ENCODE results near the gene MUC4. TPM values are rescaled to one million over a fixed set of nuclear protein-coding genes. Genes with fewer than 3 reads are reported as not detected.
"Not testable (repeated sequence)": the region's sequence is repeated elsewhere in the genome, so short reads cannot be mapped to it uniquely, and the experiment has no call there.

The MUC4 gene
- polyA plus RNA-seq, 1 experiment = not detected

GRCh38 chr3:195753581-195753980, 58.1 kb downstream of the MUC4 start:
- no peaks in the 10 kb centered on the region for H3K36me3 ChIP-seq (ENCODE audit: control insufficient read depth, insufficient read depth, low read length)
- ChIA-PET POLR2A (no interaction called here), CTCF (no interaction called here)
- TF ChIP-seq CTCF (IDR thresholded peaks at IDR 0.05; ENCODE audit: insufficient read depth, low read depth, low read length) = no peak
- DNase-seq (ENCODE audit: low read depth) = no peak
- H3K4me3 ChIP-seq (ENCODE audit: low read depth, low read length) = no peak overlapping the region
- peaks cover 13% of the 10 kb centered on the region for H3K27me3 ChIP-seq (ENCODE audit: control insufficient read depth, insufficient read depth, low read length)

- ChIA-PET POLR2A (no interaction called here), CTCF (no interaction called here)
- Histone ChIP-seq H3K27me3 (ENCODE audit: control insufficient read depth, insufficient read depth, low read length) (peaks cover 11% of the 10 kb centered on the region), H3K36me3 (ENCODE audit: control insufficient read depth, insufficient read depth, low read length) (no peaks in the 10 kb centered on the region), H3K4me3 (ENCODE audit: low read depth, low read length) (no peak overlapping the region)
- DNase-seq (ENCODE audit: low read depth) = no peak
- TF ChIP-seq CTCF (IDR thresholded peaks at IDR 0.05; ENCODE audit: insufficient read depth, low read depth, low read length) = no peak
Observed at GRCh38 chr3:195752546-195753331, 59.0 kb downstream of the MUC4 start.

- peaks cover 9% of the 10 kb centered on the region for H3K27me3 ChIP-seq (ENCODE audit: control insufficient read depth, insufficient read depth, low read length)
- ChIA-PET POLR2A (no interaction called here), CTCF (no interaction called here)
- no peaks in the 10 kb centered on the region for H3K36me3 ChIP-seq (ENCODE audit: control insufficient read depth, insufficient read depth, low read length)
- no peak overlapping the region for H3K4me3 ChIP-seq (ENCODE audit: low read depth, low read length)
- no peak for DNase-seq (ENCODE audit: low read depth)
- no peak for TF ChIP-seq CTCF (IDR thresholded peaks at IDR 0.05; ENCODE audit: insufficient read depth, low read depth, low read length)
Observed at GRCh38 chr3:195752066-195752465, 59.7 kb downstream of the MUC4 start.

- CTCF ChIA-PET = no interaction called here
- H3K4me3 ChIP-seq (ENCODE audit: low read depth, low read length) = no peak overlapping the region
- no peak for DNase-seq (ENCODE audit: low read depth)
- POLR2A ChIA-PET = no interaction called here
- peaks cover 7% of the 10 kb centered on the region; the same call in 1 of the 2 replicates for H3K27me3 ChIP-seq (ENCODE audit: control insufficient read depth, insufficient read depth, low read length)
- no peak for TF ChIP-seq CTCF (IDR thresholded peaks at IDR 0.05; ENCODE audit: insufficient read depth, low read depth, low read length)
- no peaks in the 10 kb centered on the region for H3K36me3 ChIP-seq (ENCODE audit: control insufficient read depth, insufficient read depth, low read length)
Observed at GRCh38 chr3:195751560-195751959, 60.2 kb downstream of the MUC4 start.

- CTCF ChIA-PET = no interaction called here
- no peak overlapping the region for H3K4me3 ChIP-seq (ENCODE audit: low read depth, low read length)
- no peaks in the 10 kb centered on the region for H3K36me3 ChIP-seq (ENCODE audit: control insufficient read depth, insufficient read depth, low read length)
- H3K27me3 ChIP-seq (ENCODE audit: control insufficient read depth, insufficient read depth, low read length) = peaks cover 5% of the 10 kb centered on the region; the same call in 1 of the 2 replicates
- no peak for DNase-seq (ENCODE audit: low read depth)
- POLR2A ChIA-PET = no interaction called here
- TF ChIP-seq CTCF (IDR thresholded peaks at IDR 0.05; ENCODE audit: insufficient read depth, low read depth, low read length) = no peak
Observed at GRCh38 chr3:195750797-195751520, 60.8 kb downstream of the MUC4 start.

GRCh38 chr3:195749101-195749500, 62.6 kb downstream of the MUC4 start:
- CTCF ChIA-PET; DNase-seq (ENCODE audit: low read depth); H3K4me3 ChIP-seq (ENCODE audit: low read depth, low read length); POLR2A ChIA-PET; H3K27me3 ChIP-seq (ENCODE audit: control insufficient read depth, insufficient read depth, low read length); H3K36me3 ChIP-seq (ENCODE audit: control insufficient read depth, insufficient read depth, low read length): not testable (repeated sequence)

Data from BJ (cell line).